Cardiac fibroblast (primary cell): ENCODE data around the gene ATG10.
A peak's percentile ranks its signal among the peaks of the same experiment; 100 is the strongest.
"Not testable (repeated sequence)": the region's sequence is repeated elsewhere in the genome, so short reads cannot be mapped to it uniquely, and the experiment has no call there.

Experiments used
- DNase-seq, 2 donors: peaks; one replicate each; pipeline versions ENCODE4 v3.0.0 to v3.0.0-alpha.2; 2010; ENCODE audit warnings: low read depth in 2 of 2
- H3K4me3 ChIP-seq, 2 donors: replicated peaks in 1 of 2; 1 replicate in 1 of 2; 2 replicates in 1 of 2; pipeline ENCODE4 v1.5.1; 2011; ENCODE audit warnings: low read depth in 2 of 2, low read length in 2 of 2, mild to moderate bottlenecking in 2 of 2, moderate library complexity in 1 of 2
- CTCF ChIP-seq: IDR thresholded peaks from one replicate; pipeline ENCODE4 v1.5.1; 2011; ENCODE audit warnings: low read depth, mild to moderate bottlenecking, low read length, inconsistent platforms

ATG10 gene

GRCh38 chr5:82004511-82004910, 32.7 kb downstream of the ATG10 start:
- DNase-seq: peak; percentile 22 to 66
- no peak overlapping the region for H3K4me3 ChIP-seq
- no peak for TF ChIP-seq CTCF

- H3K4me3 ChIP-seq, DNase-seq: not testable (repeated sequence)
Observed at GRCh38 chr5:82009869-82010268, 38.0 kb downstream of the ATG10 start.

- TF ChIP-seq CTCF: no peak
- DNase-seq: no peak
- H3K4me3 ChIP-seq: no peak overlapping the region
Observed at GRCh38 chr5:82010696-82011095, 38.9 kb downstream of the ATG10 start.

GRCh38 chr5:82011761-82012160, 39.9 kb downstream of the ATG10 start:
- H3K4me3 ChIP-seq: no peak overlapping the region
- TF ChIP-seq CTCF: no peak
- peak; percentile 28 to 44 for DNase-seq

- H3K4me3 ChIP-seq, DNase-seq: not testable (repeated sequence)
Observed at GRCh38 chr5:82014644-82015043, 42.8 kb downstream of the ATG10 start.

GRCh38 chr5:82018462-82018861, 46.6 kb downstream of the ATG10 start:
- peak in 1 of 2 donors; percentile 28 for DNase-seq
- TF ChIP-seq CTCF: no peak
- no peak overlapping the region for H3K4me3 ChIP-seq

GRCh38 chr5:82019342-82020138, 47.7 kb downstream of the ATG10 start:
- H3K4me3 ChIP-seq: no peak overlapping the region
- TF ChIP-seq CTCF: no peak
- no peak for DNase-seq

GRCh38 chr5:82022499-82022898, 50.7 kb downstream of the ATG10 start:
- H3K4me3 ChIP-seq: no peak overlapping the region
- DNase-seq: no peak
- TF ChIP-seq CTCF: no peak
